A549 (cell line): ENCODE data around the gene SHTN1.

Experiments used
- BHLHE40 ChIP-seq: IDR thresholded peaks from 2 replicates; pipeline ENCODE4 v1.6.1; 2012; ENCODE audit warnings: low read depth, low read length, inconsistent platforms
- CBX2 ChIP-seq: fragments of 200-600 bp; sonication (generic); IDR thresholded peaks from 2 replicates; pipeline ENCODE4 v1.6.1; 2016; ENCODE audit warnings: low read depth, mild to moderate bottlenecking, borderline replicate concordance
- CHD2 ChIP-seq: fragments of 150-350 bp; IDR thresholded peaks from 2 replicates; pipeline ENCODE4 v1.6.1; 2014; ENCODE audit warnings: low read length; ENCODE audit not compliant: partially characterized antibody
- CTCF ChIP-seq: fragments of >200 bp; sonication (Bioruptor Twin); formaldehyde crosslinking; IDR thresholded peaks from 3 replicates; pipeline ENCODE4 v1.5.1; 2016
- NFE2L2 ChIP-seq: fragments of 150-350 bp; conservative IDR thresholded peaks from 2 replicates; pipeline ENCODE4 v1.6.1; 2014; ENCODE audit warnings: low read length
- POLR2A ChIP-seq: IDR thresholded peaks from 2 replicates; pipeline ENCODE4 v1.6.1; 2012; ENCODE audit warnings: mild to moderate bottlenecking, low read length
- TF ChIP-seq, protein P1 (sequence below): fragments of 200-600 bp; sonication (generic); IDR thresholded peaks from 2 replicates; pipeline ENCODE4 v1.6.1; 2016; ENCODE audit warnings: antibody characterized with exemption, mild to moderate bottlenecking, moderate library complexity

DNA sequence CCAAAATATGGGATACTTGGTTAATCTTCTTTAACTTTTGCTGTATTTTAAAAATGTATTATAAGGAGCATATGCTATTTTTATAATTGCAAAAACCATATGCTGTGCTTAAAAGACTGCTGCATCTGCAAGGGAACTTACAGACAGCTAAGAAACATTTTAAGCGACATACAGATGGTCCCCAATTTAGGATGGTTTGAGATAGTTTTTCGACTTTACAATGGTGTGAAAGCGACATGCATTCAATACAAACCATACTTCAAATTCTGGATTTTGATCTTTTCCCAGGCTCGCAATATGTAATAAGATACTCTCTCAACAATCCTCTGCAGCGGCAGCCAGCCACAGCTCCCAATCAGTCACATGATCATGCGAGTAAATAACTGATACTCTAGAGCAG lies 73.2 kb downstream of the SHTN1 start:
- TF ChIP-seq, protein P1, sequence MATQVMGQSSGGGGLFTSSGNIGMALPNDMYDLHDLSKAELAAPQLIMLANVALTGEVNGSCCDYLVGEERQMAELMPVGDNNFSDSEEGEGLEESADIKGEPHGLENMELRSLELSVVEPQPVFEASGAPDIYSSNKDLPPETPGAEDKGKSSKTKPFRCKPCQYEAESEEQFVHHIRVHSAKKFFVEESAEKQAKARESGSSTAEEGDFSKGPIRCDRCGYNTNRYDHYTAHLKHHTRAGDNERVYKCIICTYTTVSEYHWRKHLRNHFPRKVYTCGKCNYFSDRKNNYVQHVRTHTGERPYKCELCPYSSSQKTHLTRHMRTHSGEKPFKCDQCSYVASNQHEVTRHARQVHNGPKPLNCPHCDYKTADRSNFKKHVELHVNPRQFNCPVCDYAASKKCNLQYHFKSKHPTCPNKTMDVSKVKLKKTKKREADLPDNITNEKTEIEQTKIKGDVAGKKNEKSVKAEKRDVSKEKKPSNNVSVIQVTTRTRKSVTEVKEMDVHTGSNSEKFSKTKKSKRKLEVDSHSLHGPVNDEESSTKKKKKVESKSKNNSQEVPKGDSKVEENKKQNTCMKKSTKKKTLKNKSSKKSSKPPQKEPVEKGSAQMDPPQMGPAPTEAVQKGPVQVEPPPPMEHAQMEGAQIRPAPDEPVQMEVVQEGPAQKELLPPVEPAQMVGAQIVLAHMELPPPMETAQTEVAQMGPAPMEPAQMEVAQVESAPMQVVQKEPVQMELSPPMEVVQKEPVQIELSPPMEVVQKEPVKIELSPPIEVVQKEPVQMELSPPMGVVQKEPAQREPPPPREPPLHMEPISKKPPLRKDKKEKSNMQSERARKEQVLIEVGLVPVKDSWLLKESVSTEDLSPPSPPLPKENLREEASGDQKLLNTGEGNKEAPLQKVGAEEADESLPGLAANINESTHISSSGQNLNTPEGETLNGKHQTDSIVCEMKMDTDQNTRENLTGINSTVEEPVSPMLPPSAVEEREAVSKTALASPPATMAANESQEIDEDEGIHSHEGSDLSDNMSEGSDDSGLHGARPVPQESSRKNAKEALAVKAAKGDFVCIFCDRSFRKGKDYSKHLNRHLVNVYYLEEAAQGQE = no peak
- no peak for TF ChIP-seq CTCF
- no peak for TF ChIP-seq BHLHE40
- no peak for TF ChIP-seq NFE2L2
- TF ChIP-seq CHD2 = no peak
- TF ChIP-seq CBX2 = no peak
- TF ChIP-seq POLR2A = no peak
